ENCODE data around the gene EBP.
"Not testable (repeated sequence)": the region's sequence is repeated elsewhere in the genome, so short reads cannot be mapped to it uniquely, and the experiment has no call there.

Gene EBP

GRCh38 chrX:48496660-48497059 is 24.9 kb upstream of the EBP start:
- DNase-seq, result no peak

DNA sequence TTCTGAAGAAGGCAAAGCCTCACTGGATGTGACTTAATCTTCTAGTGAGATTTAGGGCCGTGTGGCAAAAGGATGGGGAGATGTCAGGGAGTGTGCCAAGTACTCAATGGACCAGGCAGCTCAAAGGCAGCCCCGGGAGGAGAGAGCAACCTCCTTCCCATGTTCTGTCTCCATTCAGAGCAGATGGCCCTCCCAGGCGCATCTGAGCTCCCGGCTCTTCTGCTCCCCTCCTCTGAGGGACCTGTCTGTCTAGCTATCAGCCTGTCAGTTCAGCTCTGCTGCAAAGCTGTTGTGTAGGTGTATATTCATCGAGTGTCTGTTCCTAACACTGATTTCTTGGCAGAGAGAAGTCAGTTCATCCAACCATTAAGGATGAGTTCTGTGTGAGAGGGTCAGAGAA is 23.7 kb upstream of the EBP start:
- no peak for DNase-seq

DNA sequence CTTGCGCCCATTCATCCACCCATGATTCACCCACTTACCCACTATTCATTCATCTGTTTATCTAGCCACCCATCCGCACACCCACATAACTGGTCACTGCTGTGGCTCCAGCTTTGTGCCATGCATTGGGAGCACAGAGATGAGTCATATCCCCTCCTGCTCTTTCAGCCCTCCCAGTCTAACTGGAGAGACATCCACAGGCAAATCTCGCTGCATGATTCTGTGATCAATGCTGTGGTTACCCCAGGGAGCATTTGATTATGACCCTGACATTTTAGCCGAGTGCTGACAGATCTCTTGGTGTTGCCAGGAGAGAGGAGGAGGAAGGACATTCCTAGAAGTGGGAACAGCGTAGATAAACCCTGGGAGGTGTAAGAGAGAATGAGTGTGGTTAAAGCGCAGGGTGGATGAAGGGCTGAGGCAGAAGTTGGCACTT is 23.2 kb upstream of the EBP start:
- DNase-seq, result no peak

DNA sequence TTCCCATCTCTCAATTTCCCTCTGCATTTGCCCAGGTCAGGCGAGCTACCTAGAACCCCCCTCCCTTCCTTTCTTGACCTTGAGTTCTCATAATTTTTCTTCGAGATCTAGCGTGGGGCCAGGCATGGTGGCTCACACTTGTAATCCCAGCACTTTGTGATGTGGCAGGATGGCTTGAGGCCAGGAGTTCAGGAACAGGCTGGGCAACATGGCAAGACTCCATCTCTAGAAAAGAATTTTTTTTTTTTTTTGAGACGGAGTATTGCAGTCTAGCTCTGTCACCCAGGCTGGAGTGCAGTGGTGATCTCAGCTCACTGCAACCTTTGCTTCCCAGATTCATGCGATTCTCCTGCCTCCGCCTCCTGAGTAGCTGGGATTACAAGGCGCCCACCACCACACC is 17.3 kb upstream of the EBP start:
- DNase-seq, result no peak

- DNase-seq, result no peak
Observed at GRCh38 chrX:48505481-48505880, 16.1 kb upstream of the EBP start.

- DNase-seq, result no peak
Observed at GRCh38 chrX:48507246-48507645, 14.4 kb upstream of the EBP start.

GRCh38 chrX:48508400-48509244 is 13.0 kb upstream of the EBP start, which contains the start of gene PORCN:
Gene PORCN, plus strand, starts transcription at chrX:48508992. Its CDS starts 829 bp downstream, at chrX:48509821.
- peak; percentile 74 to 79 for DNase-seq

- no peak for DNase-seq
Observed at GRCh38 chrX:48509245-48509590, 12.4 kb upstream of the EBP start.

- DNase-seq, result no peak
Observed at GRCh38 chrX:48509619-48510018, 12.0 kb upstream of the EBP start.

- no peak for DNase-seq
Observed at GRCh38 chrX:48511560-48511959, 10.0 kb upstream of the EBP start.

GRCh38 chrX:48512371-48512935 is 9.2 kb upstream of the EBP start:
- no peak for DNase-seq

- no peak for DNase-seq
Observed at GRCh38 chrX:48513670-48514069, 7.9 kb upstream of the EBP start.

GRCh38 chrX:48514126-48514806 is 7.3 kb upstream of the EBP start:
- DNase-seq, result no peak

GRCh38 chrX:48514868-48515460 is 6.6 kb upstream of the EBP start:
- no peak for DNase-seq

DNA sequence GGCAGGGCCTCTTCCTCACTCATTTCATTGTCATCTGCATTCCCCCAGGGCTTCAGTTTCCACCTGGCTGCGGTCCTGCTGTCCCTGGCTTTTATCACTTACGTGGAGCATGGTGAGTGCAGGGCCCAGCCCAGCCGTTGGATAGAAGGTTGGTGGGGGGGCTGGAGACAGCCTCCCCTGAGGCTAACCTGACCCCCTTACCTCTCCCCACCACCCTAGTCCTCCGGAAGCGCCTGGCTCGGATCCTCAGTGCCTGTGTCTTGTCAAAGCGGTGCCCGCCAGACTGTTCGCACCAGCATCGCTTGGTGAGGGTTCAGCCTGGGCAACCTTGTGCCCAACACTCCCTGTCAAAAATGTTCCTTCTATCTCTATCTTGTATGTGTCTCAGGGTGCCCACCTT is 5.8 kb upstream of the EBP start:
- DNase-seq, result no peak

DNA sequence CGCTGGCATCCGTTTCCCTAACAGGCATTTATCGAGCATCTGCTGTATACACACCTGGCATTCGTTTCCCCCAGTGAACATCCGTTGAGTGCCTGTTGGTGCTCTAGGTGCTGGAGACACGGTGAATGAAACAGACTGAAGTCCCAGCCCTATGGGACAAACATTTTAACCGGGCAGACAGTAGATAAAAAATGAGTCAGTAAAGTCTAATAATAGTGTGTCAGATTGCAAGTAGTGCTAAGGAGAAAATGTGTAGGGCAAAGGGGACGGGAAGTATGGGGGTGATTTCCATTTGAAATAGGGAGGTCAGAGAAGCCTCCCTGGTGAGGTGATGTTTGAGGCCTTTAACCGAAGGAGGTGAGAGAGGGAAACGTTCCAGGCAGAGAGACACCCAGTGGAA is 5.3 kb upstream of the EBP start:
- no peak for DNase-seq

GRCh38 chrX:48516987-48517386 is 4.6 kb upstream of the EBP start:
- no peak for DNase-seq

GRCh38 chrX:48519481-48519880 is 2.1 kb upstream of the EBP start:
- not testable (repeated sequence) for DNase-seq

GRCh38 chrX:48520455-48520854 is 1.2 kb upstream of the EBP start:
- DNase-seq, result no peak

DNA sequence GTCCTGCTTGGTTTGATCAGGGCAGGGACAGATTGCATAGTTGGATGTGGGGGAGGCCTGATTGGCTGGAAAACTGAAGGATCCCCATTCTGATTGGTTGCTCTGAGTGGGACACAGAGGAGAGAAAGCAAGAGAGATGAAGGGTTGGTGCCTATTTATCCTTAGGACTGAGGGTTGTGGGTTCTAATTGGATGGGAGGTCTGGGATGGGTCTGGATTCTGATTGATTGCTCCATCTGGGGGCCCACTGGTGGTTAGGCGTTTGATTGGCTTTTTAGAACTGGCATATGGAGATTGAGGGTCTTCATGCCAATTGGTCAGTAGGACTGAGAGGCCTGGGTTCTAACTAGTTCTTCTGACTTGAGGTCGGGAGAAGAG is 644 bp upstream of the EBP start:
- no peak for DNase-seq

DNA sequence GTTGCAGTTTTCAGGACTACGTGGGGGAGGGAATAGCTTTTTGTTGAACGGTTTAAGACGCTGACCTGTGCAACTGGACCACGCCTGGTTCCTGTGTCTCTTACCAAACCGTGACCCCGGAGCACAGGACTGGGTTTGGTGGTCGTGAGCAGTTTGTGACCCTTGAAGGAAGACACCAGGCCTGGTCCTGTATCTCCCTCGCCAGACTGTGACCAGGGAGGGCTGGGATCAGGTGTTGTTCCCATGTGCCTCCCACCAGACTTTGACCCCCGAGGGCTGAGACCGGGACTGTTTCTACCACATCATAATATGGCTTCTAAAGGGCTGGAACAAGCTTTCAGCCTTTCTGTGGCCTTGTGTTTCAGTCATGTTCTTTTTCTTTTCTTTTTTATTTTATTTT is 683 bp downstream of the EBP start:
- DNase-seq, result no peak

GRCh38 chrX:48523682-48524081 is 2.1 kb downstream of the EBP start:
- no peak for DNase-seq

DNA sequence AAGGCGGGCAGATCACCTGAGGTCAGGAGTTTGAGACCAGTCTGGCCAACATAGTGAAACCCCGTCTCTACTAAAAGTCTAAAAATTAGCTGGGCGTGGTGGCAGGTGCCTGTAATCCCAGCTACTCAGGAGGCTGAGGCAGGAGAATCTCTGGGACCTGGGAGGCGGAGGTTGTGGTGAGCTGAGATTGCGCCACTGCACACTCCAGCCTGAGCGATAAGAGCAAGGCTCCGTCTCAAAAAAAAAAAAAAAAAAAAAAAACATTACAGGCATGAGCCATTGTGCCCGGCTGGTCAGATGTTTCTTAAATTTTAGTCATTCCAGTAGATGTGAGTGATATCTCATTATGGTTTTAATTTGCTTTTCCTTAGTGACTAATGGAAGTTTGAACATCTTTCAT is 4.2 kb downstream of the EBP start:
- DNase-seq, result not testable (repeated sequence)

DNA sequence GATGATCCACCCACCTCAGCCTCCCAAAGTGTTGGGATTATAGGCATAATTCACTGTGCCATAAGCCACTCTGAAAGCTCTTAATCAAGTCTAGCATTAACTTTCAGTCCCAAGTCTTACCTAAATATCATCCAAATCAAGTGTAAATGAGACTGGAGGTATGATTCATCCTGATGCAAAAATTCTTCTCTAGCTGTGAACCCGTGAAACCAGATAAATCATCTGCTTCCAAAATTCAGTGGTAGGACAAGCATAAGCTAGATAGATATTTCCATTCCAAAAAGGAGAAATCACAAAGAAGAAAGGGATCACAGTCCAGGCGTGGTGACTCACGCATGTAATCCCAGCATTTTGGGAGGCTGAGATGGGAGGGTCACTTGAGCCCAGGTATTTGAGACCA is 9.1 kb downstream of the EBP start:
- DNase-seq, result no peak
